ENCODE measurements around the gene IRX3. TPM values are rescaled to one million over a fixed set of nuclear protein-coding genes. Genes with fewer than 3 reads are reported as not detected.

The IRX3 gene
- total and polyA plus RNA-seq, 11 donors = 28.6 to 101 (median 45.9) TPM

- 92 to 94% (median 93%) methylated on average over 4 of the region's 4 CpGs for WGBS, 4 donors
Observed at GRCh38 chr16:54273566-54273965, 13.0 kb downstream of the IRX3 start.

GRCh38 chr16:54270711-54271110, 15.9 kb downstream of the IRX3 start:
- H3K27me3 ChIP-seq = no peaks in the 10 kb centered on the region
- H3K4me3 ChIP-seq = no peak overlapping the region
- H3K9me3 ChIP-seq = peaks cover 0 to 5% (median 0%) of the 10 kb centered on the region in 12 donors
- H3K4me1 ChIP-seq = peaks cover 0 to 25% (median 12%) of the 10 kb centered on the region in 12 donors
- WGBS, 4 donors = 89 to 98% (median 93%) methylated on average over 3 of the region's 3 CpGs
- no peak for TF ChIP-seq POLR2A (IDR thresholded peaks at IDR 0.05)
- no peak for TF ChIP-seq CTCF (IDR thresholded peaks at IDR 0.05)
- intact Hi-C loops (cut with DNase I) = loop anchor here in 3 of 10 donors (5.0 to 10.0 kb wide), 4 partner anchors 206 to 1104 kb away; no protein-coding TSS in a partner anchor
- DNase-seq = no peak
- no peaks in the 10 kb centered on the region for H3K36me3 ChIP-seq
- peak overlapping the region in 1 of 12 donors; percentile 43 for H3K27ac ChIP-seq
- ATAC-seq = no peak

More at GRCh38 chr16:54273566-54273965, 13.0 kb downstream of the IRX3 start:
- no peak for ATAC-seq
- no peak overlapping the region for H3K4me3 ChIP-seq
- no peak overlapping the region for H3K27ac ChIP-seq
- peaks cover 0 to 11% (median 7%) of the 10 kb centered on the region in 12 donors for H3K4me1 ChIP-seq
- intact Hi-C loops (cut with DNase I) = loop anchor here in 3 of 10 donors (5.0 to 10.0 kb wide), 4 partner anchors 209 to 1101 kb away; no protein-coding TSS in a partner anchor
- H3K9me3 ChIP-seq = peaks cover 0 to 5% (median 0%) of the 10 kb centered on the region in 12 donors
- H3K36me3 ChIP-seq = no peaks in the 10 kb centered on the region
- no peak for DNase-seq
- no peaks in the 10 kb centered on the region for H3K27me3 ChIP-seq
- TF ChIP-seq CTCF (IDR thresholded peaks at IDR 0.05) (no peak), POLR2A (IDR thresholded peaks at IDR 0.05) (no peak)

GRCh38 chr16:54269461-54269860, 17.1 kb downstream of the IRX3 start:
- TF ChIP-seq POLR2A (IDR thresholded peaks at IDR 0.05) = no peak
- TF ChIP-seq CTCF (IDR thresholded peaks at IDR 0.05) = no peak
- H3K4me3 ChIP-seq = no peak overlapping the region
- intact Hi-C loops (cut with DNase I) = loop anchor here in 1 of 10 donors (5.0 kb wide), 1 partner anchor 67 kb away; no protein-coding TSS in a partner anchor

GRCh38 chr16:54268766-54269165, 17.8 kb downstream of the IRX3 start:
- no peaks in the 10 kb centered on the region for H3K36me3 ChIP-seq
- WGBS, 4 donors = 41 to 55% (median 51%) methylated on average over 4 of the region's 4 CpGs
- ATAC-seq = no peak
- TF ChIP-seq CTCF (IDR thresholded peaks at IDR 0.05) = no peak
- no peak for TF ChIP-seq POLR2A (IDR thresholded peaks at IDR 0.05)
- H3K4me3 ChIP-seq = no peak overlapping the region
- intact Hi-C loops (cut with DNase I) = loop anchor here in 1 of 10 donors (5.0 kb wide), 1 partner anchor 66 kb away; no protein-coding TSS in a partner anchor
- no peak for DNase-seq
- H3K27ac ChIP-seq = peak overlapping the region in 5 of 12 donors; percentile 23 to 68 (median 32)
- peaks cover 0 to 5% (median 0%) of the 10 kb centered on the region in 12 donors for H3K9me3 ChIP-seq
- H3K27me3 ChIP-seq = no peaks in the 10 kb centered on the region
- H3K4me1 ChIP-seq = peaks cover 0 to 25% (median 12%) of the 10 kb centered on the region in 12 donors

More at GRCh38 chr16:54269461-54269860, 17.1 kb downstream of the IRX3 start:
- Histone ChIP-seq H3K27me3 (no peaks in the 10 kb centered on the region), H3K4me1 (peaks cover 0 to 25% (median 12%) of the 10 kb centered on the region in 12 donors), H3K36me3 (no peaks in the 10 kb centered on the region), H3K9me3 (peaks cover 0 to 5% (median 0%) of the 10 kb centered on the region in 12 donors), H3K27ac (peak overlapping the region in 7 of 12 donors; percentile 24 to 68 (median 43))
- no peak for DNase-seq
- peak; percentile 43 to 72 (median 52) for ATAC-seq

All from heart left ventricle (tissue), 16 donors.